ENCODE data around the gene C9orf85.

Gene C9orf85

GRCh38 chr9:71920456-71921189, 9.2 kb downstream of the C9orf85 start:
- no peaks in the 10 kb centered on the region for H3K9me2 ChIP-seq (ENCODE audit: low read depth, low read length)
- H3K79me2 ChIP-seq (ENCODE audit: insufficient read depth, low read length): peaks cover 21% of the 10 kb centered on the region
- H4K20me1 ChIP-seq (ENCODE audit: insufficient read depth, low read length): no peaks in the 10 kb centered on the region
- H2AFZ ChIP-seq (ENCODE audit: low read length): no peak overlapping the region
- H3K27me3 ChIP-seq (ENCODE audit: insufficient read depth, low read length): no peaks in the 10 kb centered on the region
- H3K36me3 ChIP-seq (ENCODE audit: insufficient read depth, low read length): peaks cover 6% of the 10 kb centered on the region; the same call in 1 of the 2 replicates
- no peak overlapping the region for H3K27ac ChIP-seq (ENCODE audit: low read depth, low read length, poor library complexity, severe bottlenecking)
- H3K9ac ChIP-seq (ENCODE audit: low read length): no peak overlapping the region
- TF ChIP-seq CTCF (IDR thresholded peaks at IDR 0.05; ENCODE audit: low read length) (no peak), EZH2 (IDR thresholded peaks at IDR 0.05; ENCODE audit: borderline replicate concordance, low read length) (no peak)
- H3K4me2 ChIP-seq (ENCODE audit: low read length): no peak overlapping the region
- no peaks in the 10 kb centered on the region for H3K9me3 ChIP-seq (ENCODE audit: low read length)
- H3F3A ChIP-seq (ENCODE audit: insufficient read depth, low read length): no peaks in the 10 kb centered on the region
- H3K4me1 ChIP-seq (ENCODE audit: insufficient read depth, low read length, severe bottlenecking): peaks cover 16% of the 10 kb centered on the region
- no peak overlapping the region for H3K4me3 ChIP-seq (ENCODE audit: low read depth, low read length, poor library complexity, severe bottlenecking)

GRCh38 chr9:71921190-71921814, 9.9 kb downstream of the C9orf85 start:
- Histone ChIP-seq H3K4me3 (ENCODE audit: low read depth, low read length, poor library complexity, severe bottlenecking) (no peak overlapping the region), H3K9ac (ENCODE audit: low read length) (no peak overlapping the region), H3K9me3 (ENCODE audit: low read length) (no peaks in the 10 kb centered on the region), H3K4me1 (ENCODE audit: insufficient read depth, low read length, severe bottlenecking) (peaks cover 16% of the 10 kb centered on the region), H3K36me3 (ENCODE audit: insufficient read depth, low read length) (peaks cover 6% of the 10 kb centered on the region; the same call in 1 of the 2 replicates), H2AFZ (ENCODE audit: low read length) (no peak overlapping the region), H3K27ac (ENCODE audit: low read depth, low read length, poor library complexity, severe bottlenecking) (no peak overlapping the region), H3F3A (ENCODE audit: insufficient read depth, low read length) (no peaks in the 10 kb centered on the region), H3K9me2 (ENCODE audit: low read depth, low read length) (no peaks in the 10 kb centered on the region), H4K20me1 (ENCODE audit: insufficient read depth, low read length) (no peaks in the 10 kb centered on the region), H3K79me2 (ENCODE audit: insufficient read depth, low read length) (peaks cover 14% of the 10 kb centered on the region), H3K27me3 (ENCODE audit: insufficient read depth, low read length) (no peaks in the 10 kb centered on the region), H3K4me2 (ENCODE audit: low read length) (no peak overlapping the region)
- TF ChIP-seq EZH2 (IDR thresholded peaks at IDR 0.05; ENCODE audit: borderline replicate concordance, low read length): no peak
- TF ChIP-seq CTCF (IDR thresholded peaks at IDR 0.05; ENCODE audit: low read length): no peak

- Histone ChIP-seq H3K36me3 (ENCODE audit: insufficient read depth, low read length) (peaks cover 6% of the 10 kb centered on the region; the same call in 1 of the 2 replicates), H3K4me1 (ENCODE audit: insufficient read depth, low read length, severe bottlenecking) (peaks cover 16% of the 10 kb centered on the region), H3K27me3 (ENCODE audit: insufficient read depth, low read length) (no peaks in the 10 kb centered on the region), H3F3A (ENCODE audit: insufficient read depth, low read length) (no peaks in the 10 kb centered on the region), H4K20me1 (ENCODE audit: insufficient read depth, low read length) (no peaks in the 10 kb centered on the region), H3K4me2 (ENCODE audit: low read length) (no peak overlapping the region), H3K79me2 (ENCODE audit: insufficient read depth, low read length) (no peaks in the 10 kb centered on the region; the same call in 1 of the 2 replicates), H2AFZ (ENCODE audit: low read length) (no peak overlapping the region), H3K9me3 (ENCODE audit: low read length) (no peaks in the 10 kb centered on the region), H3K4me3 (ENCODE audit: low read depth, low read length, poor library complexity, severe bottlenecking) (no peak overlapping the region), H3K9ac (ENCODE audit: low read length) (no peak overlapping the region), H3K27ac (ENCODE audit: low read depth, low read length, poor library complexity, severe bottlenecking) (no peak overlapping the region), H3K9me2 (ENCODE audit: low read depth, low read length) (no peaks in the 10 kb centered on the region)
- no peak for TF ChIP-seq CTCF (IDR thresholded peaks at IDR 0.05; ENCODE audit: low read length)
- no peak for TF ChIP-seq EZH2 (IDR thresholded peaks at IDR 0.05; ENCODE audit: borderline replicate concordance, low read length)
Observed at GRCh38 chr9:71924576-71924975, 13.1 kb downstream of the C9orf85 start.
